HG02759 (cell line): ENCODE results near the gene TMIE.
"Not testable (repeated sequence)": the region's sequence is repeated elsewhere in the genome, so short reads cannot be mapped to it uniquely, and the experiment has no call there.

Source experiments
- ATAC-seq: cut with Tn5 transposase; IDR thresholded peaks from one replicate; pipeline ENCODE4 v1.9.1; 2021; ENCODE audit warnings: mild to moderate bottlenecking, moderate library complexity; ENCODE audit not compliant: unreplicated experiment

TMIE gene

DNA sequence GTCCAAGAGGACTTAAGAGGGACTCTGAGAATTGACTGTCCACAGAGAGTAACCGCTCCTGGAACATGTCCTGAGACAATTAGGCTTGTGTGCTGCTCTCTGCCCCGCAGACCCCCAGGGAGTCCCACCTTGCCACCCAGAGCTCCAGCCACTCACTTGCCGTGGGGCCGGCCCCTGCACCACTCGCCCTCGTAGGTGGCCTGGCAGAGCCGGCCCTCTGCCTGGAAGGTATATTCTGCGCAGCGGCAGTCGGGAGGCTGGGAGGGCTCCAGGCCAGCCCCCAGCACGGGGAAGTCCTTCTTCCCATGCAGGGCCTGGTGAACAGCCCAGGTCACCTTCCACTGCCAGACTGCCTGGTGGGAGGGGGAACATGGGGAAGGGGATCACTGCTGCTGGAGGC lies 18.2 kb upstream of the TMIE start:
- ATAC-seq = no peak

DNA sequence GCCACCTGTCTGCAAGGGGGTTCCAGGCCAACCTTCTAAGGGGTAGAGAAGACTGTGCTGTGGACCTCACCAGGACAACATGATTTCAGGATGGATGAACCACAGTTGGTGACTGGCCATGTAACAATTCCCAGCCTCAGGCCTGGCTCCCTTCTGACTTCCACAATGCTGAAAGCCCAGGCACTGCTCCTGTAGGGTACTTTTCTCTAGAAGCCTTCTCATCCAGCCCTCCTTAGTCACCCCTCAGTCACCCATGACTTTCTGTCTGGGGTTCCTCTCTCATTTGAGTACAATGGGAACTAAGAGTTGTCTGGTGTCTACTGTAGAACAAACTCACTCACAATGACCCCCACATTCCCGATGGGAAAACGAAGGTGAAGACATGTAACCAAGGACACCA lies 16.3 kb upstream of the TMIE start:
- no peak for ATAC-seq

- ATAC-seq = no peak
Measured at GRCh38 chr3:46685446-46685845, 15.7 kb upstream of the TMIE start.

DNA sequence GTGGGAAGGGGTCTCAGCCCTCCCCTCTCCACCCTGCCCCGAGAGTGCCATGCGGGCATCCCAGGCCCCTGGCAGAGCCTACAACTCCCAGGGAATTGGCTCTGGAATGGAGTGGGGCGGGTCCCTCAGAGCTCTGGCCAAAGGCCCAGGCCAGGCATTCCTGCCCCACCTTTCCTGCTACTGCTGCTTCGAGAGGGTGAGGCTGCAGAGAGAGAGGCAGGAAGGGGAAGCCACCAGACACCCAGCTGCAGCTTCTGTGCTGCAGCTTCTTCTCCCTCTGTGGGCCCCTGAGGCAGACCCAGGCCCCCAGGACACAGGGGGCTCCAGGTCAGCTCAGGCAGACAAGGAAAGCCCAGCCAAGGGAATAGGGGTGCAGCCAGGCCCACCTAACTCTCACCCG lies 10.4 kb upstream of the TMIE start:
- ATAC-seq = no peak

GRCh38 chr3:46692566-46692990 lies 8.6 kb upstream of the TMIE start:
- ATAC-seq = no peak

DNA sequence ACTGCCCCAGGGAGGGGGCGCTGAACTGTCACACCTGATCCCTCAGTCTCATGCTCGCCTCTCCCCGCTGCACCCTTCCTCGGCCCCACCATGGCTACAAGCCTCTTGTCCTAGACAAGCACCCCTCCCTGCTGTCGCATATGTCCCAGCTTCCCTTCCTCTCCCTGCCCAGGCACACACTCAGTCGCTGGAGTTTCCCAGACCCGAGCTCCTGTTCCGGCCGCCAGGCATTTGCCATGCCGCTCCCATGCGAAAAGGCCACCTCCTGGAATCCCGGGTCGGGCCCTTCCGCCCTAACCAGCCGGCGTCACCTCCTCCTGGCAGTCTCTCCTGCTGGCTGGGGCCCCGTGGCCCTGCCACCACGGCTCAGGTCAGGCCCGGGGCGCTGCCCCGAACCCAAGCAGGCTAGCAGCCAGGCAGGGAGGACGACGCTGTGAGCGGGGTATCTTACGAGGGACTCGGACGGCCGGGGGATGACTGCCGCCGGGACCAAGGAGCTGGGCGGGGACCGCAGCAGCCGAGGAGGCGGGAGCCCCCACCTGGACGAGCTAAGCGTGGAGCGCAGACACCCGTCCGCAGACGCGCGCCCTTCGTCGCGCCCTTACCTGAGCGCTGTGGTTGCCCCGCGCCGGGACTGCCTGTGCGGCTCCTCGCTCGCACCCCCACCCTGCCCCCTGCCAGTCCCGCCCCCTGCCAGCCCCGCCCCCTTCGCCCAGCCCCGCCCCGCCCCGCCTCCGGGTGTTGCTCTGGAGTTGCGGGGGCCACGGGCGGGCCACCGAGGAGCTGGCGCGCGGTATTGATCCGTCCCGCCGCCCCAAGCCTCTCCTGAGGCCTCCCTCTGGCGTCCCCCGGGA lies 7.9 kb upstream of the TMIE start, which contains the start of gene ALS2CL:
Gene ALS2CL (minus strand): TSS at position 642 of the 854 bp plus-strand sequence. CDS start 4,239 bp downstream, outside the sequence.
- no peak for ATAC-seq

DNA sequence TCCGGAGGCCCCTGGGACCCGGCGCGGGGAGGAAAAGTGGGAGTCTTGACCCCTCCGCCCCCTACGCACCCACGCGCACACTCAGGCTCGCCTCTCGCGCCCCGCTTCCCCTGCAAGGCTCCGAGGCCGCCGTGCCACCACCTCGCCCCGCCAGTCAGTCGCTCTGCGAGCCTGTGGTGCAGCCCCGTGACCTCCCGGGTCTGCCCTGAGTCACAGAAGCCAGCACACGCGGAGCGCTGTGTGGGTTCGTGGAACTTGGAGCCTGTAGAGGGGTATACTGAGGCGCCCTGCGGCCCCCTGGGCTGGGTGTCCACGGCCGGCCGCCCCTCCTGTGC lies 7.3 kb upstream of the TMIE start:
- no peak for ATAC-seq

DNA sequence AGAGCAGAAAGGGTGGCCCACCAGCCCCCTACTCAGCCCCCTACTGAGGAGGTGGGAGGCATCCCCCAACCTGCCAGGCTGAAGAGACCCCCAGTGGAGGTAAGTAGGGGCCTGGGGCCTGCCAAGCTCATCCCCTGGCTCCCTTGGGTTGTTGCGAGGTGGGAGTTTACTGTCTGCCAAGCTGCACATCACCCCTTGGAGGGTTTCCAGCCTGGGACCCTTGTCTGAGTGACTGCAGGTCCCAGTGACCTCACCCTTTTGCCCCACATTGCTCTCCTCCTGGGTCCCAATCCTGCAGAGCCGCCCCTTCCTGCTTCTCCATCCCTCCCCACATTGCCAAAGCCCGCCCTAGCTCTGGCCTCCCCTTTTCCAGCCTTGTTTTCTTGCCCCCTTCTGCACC lies 6.7 kb upstream of the TMIE start:
- no peak for ATAC-seq

GRCh38 chr3:46695177-46695961 lies 5.8 kb upstream of the TMIE start:
- ATAC-seq = no peak

- ATAC-seq = no peak
Measured at GRCh38 chr3:46695962-46696894, 5.0 kb upstream of the TMIE start.

GRCh38 chr3:46699676-46700523 lies 1.3 kb upstream of the TMIE start:
- ATAC-seq = no peak

GRCh38 chr3:46700772-46701171 lies 420 bp upstream of the TMIE start:
- no peak for ATAC-seq

GRCh38 chr3:46702246-46703012 lies 1.2 kb downstream of the TMIE start:
- no peak for ATAC-seq

DNA sequence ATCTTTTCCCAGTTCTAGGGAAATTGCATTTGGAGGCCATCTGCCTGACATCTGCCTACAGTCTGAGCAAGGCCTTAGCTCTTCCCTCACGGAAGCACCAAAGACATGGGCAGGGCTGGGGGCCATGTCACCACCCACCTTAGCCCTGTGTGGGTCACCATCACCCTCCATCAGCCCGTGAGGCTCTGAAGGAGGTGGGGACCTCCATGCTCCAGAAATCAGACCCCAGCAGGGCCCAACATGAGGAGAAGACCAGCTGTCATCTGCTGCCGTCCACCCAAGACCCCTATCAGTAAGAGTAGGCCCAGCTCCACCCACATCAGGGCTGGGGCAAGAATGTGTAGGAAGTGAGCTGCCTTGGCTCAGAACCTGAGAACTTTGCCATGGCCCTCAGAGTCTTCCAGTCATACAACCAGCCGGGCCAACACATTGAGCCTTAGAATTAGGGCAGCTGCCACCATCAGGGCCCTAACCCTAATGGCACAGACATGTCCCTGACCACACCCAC lies 1.9 kb downstream of the TMIE start:
- no peak for ATAC-seq

DNA sequence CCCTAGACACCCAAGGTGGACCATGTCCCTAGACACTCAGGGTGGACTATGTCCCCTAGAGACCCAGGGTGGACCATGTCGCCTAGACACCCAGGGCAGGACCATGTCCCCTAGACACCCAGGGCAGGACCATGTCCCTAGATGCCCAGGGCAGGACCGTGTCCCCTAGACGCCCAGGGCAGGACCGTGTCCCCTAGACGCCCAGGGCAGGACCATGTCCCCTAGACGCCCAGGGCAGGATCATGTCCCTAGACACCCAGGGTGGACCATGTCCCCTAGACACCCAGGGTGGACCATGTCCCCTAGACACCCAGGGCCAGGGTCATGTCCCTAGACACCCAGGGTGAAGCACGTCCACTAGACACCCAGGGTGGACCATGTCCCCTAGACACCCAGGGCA lies 3.2 kb downstream of the TMIE start:
- not testable (repeated sequence) for ATAC-seq

GRCh38 chr3:46705022-46705530 lies 3.9 kb downstream of the TMIE start:
- no peak for ATAC-seq

DNA sequence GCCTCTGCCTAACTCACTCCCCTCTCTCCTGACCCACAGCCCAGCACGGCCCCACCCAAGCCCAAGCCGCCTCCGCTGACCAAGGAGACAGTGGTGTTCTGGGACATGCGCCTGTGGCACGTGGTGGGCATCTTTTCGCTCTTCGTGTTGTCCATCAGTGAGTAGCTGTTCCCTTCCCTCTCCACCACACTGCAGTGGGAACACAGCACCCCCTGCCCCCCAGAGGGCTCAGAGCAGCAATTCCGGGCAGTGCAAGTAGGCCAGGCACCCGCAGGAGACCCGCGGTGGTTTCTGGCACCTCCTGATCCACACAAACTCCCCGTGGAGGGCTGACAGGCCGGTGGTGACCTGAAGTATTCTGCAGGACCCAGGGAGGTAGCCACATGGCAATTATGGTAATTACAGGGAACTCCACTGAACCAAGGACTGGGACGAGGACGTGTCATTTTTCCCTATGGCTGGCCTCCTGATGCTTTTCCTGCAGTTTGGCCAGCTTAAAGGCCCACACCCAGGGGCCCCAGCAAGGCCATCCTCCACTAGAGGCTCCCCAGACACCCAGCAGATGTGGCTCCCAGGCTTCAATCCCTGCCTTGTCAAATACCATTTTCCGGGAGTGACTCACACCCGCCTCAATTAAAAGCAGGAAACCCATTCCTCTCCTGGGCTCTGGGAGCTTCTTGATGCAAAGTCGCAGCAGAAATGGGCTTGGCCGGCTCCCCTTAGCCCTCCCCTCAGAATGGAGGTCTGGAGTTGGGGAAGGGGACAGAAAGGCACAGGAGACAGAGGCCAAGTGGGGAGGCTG lies 4.8 kb downstream of the TMIE start:
- no peak for ATAC-seq
